Neural cell (in vitro differentiated cells): ENCODE measurements around the gene FANCD2OS. TPM values are rescaled to one million over a fixed set of nuclear protein-coding genes. Genes with fewer than 3 reads are reported as not detected.

Experiments used
- H2AFZ ChIP-seq: fragments of 200-600, 300-800 bp; sonication (generic), shearing (Covaris generic); 2 replicates; pipeline ENCODE4 v1.6.0; 2014; ENCODE audit warnings: low read depth, mild to moderate bottlenecking, antibody characterized with exemption, low read length, moderate library complexity
- H3F3A ChIP-seq: fragments of 200-600 bp; shearing (Covaris generic); 2 replicates; pipeline ENCODE4 v1.6.1; 2016; ENCODE audit warnings: mild to moderate bottlenecking, moderate library complexity, mixed read lengths, antibody characterized with exemption, low read length; ENCODE audit not compliant: insufficient read depth, poor library complexity, severe bottlenecking
- H3K27ac ChIP-seq: fragments of 200-600, 300-800 bp; sonication (generic), shearing (Covaris generic); 2 replicates; pipeline ENCODE4 v1.5.1; 2014; ENCODE audit warnings: mild to moderate bottlenecking, low read length, moderate library complexity
- H3K27me3 ChIP-seq: fragments of 300-800, 200-600 bp; sonication (generic), shearing (Covaris generic); 2 replicates; pipeline ENCODE4 v1.6.0; 2014; ENCODE audit warnings: mild to moderate bottlenecking, low read depth, low read length, moderate library complexity; ENCODE audit not compliant: insufficient read depth
- H3K36me3 ChIP-seq: fragments of 300-800, 200-600 bp; sonication (generic), shearing (Covaris generic); 2 replicates; pipeline ENCODE4 v1.5.1; 2014; ENCODE audit warnings: mild to moderate bottlenecking, antibody characterized with exemption, low read length, moderate library complexity; ENCODE audit not compliant: insufficient read depth
- H3K4me2 ChIP-seq: fragments of 300-800, 200-600 bp; sonication (generic), shearing (Covaris generic); 2 replicates; pipeline ENCODE4 v1.6.0; 2014; ENCODE audit warnings: mild to moderate bottlenecking, low read length
- H3K4me3 ChIP-seq: fragments of 300-800, 200-600 bp; sonication (generic), shearing (Covaris generic); 2 replicates; pipeline ENCODE4 v1.5.1; 2014; ENCODE audit warnings: mild to moderate bottlenecking, low read length, moderate library complexity
- H3K79me2 ChIP-seq: fragments of 200-600 bp; shearing (Covaris generic); replicated peaks from 2 replicates; pipeline ENCODE4 v1.6.0; 2014; ENCODE audit warnings: mild to moderate bottlenecking, low read length, moderate library complexity; ENCODE audit not compliant: insufficient read depth
- H3K9ac ChIP-seq: fragments of 300-800, 200-600 bp; sonication (generic), shearing (Covaris generic); 2 replicates; pipeline ENCODE4 v1.6.1; 2016; ENCODE audit warnings: mild to moderate bottlenecking, low read length, mixed read lengths
- H3K9me2 ChIP-seq: fragments of 200-600 bp; shearing (Covaris generic); 2 replicates; pipeline ENCODE4 v1.6.1; 2016; ENCODE audit warnings: mild to moderate bottlenecking, low read length, mixed read lengths; ENCODE audit not compliant: insufficient read depth
- H3K9me3 ChIP-seq: fragments of 200-600, 300-800 bp; sonication (generic), shearing (Covaris generic); 2 replicates; pipeline ENCODE4 v1.6.1; 2016; ENCODE audit warnings: mild to moderate bottlenecking, mixed run types, low read length, moderate library complexity, mixed read lengths
- H4K20me1 ChIP-seq: fragments of 200-600 bp; shearing (Covaris generic); 2 replicates; pipeline ENCODE4 v1.6.1; 2016; ENCODE audit warnings: mild to moderate bottlenecking, mixed run types; ENCODE audit not compliant: insufficient read depth
- EP300 ChIP-seq: fragments of 450-650 bp; conservative IDR thresholded peaks from 2 replicates; pipeline ENCODE4 v1.6.1; 2014; ENCODE audit warnings: antibody characterized with exemption, mild to moderate bottlenecking, moderate library complexity; ENCODE audit not compliant: poor library complexity, severe bottlenecking
- EZH2 ChIP-seq: fragments of 200-600, 300-800 bp; shearing (Covaris generic), sonication (generic); IDR thresholded peaks from 2 replicates; pipeline ENCODE4 v1.6.1; 2014; ENCODE audit warnings: antibody characterized with exemption, low read length, borderline replicate concordance, mild to moderate bottlenecking; ENCODE audit not compliant: insufficient read depth, poor library complexity, severe bottlenecking
- MXI1 ChIP-seq: fragments of 450-650 bp; conservative IDR thresholded peaks from 2 replicates; pipeline ENCODE4 v1.6.1; 2014; ENCODE audit warnings: antibody characterized with exemption, mild to moderate bottlenecking; ENCODE audit not compliant: poor library complexity, severe bottlenecking
- POLR2AphosphoS5 ChIP-seq: IDR thresholded peaks from 2 replicates; pipeline ENCODE4 v1.6.1; 2012
- RAD21 ChIP-seq: fragments of 450-650 bp; conservative IDR thresholded peaks from 2 replicates; pipeline ENCODE4 v1.6.1; 2014; ENCODE audit warnings: antibody characterized with exemption, mild to moderate bottlenecking, moderate library complexity
- REST ChIP-seq: IDR thresholded peaks from 2 replicates; pipeline ENCODE4 v1.6.1; 2012; ENCODE audit warnings: borderline replicate concordance
- SMC3 ChIP-seq: fragments of 450-650 bp; conservative IDR thresholded peaks from 2 replicates; pipeline ENCODE4 v1.6.1; 2014; ENCODE audit warnings: antibody characterized with exemption, mild to moderate bottlenecking, moderate library complexity; ENCODE audit not compliant: poor library complexity
- TAF1 ChIP-seq: IDR thresholded peaks from 2 replicates; pipeline ENCODE4 v1.6.1; 2012; ENCODE audit warnings: low read depth
- polyA plus RNA-seq: library from polyadenylated mRNA; depleted of rRNA; stranded (reverse); fragments of >200 nt; gene quantifications from 2 replicates; pipeline ENCODE4 v1.2.3, GENCODE V29; 2014
- TF ChIP-seq, protein P1 (sequence below): fragments of 450-650 bp; IDR thresholded peaks from 2 replicates; pipeline ENCODE4 v1.5.1; 2014; ENCODE audit warnings: antibody characterized with exemption, mild to moderate bottlenecking, moderate library complexity; ENCODE audit not compliant: poor library complexity, severe bottlenecking

The FANCD2OS gene
- polyA plus RNA-seq, 1 donor from 2014 or later, result not detected

DNA sequence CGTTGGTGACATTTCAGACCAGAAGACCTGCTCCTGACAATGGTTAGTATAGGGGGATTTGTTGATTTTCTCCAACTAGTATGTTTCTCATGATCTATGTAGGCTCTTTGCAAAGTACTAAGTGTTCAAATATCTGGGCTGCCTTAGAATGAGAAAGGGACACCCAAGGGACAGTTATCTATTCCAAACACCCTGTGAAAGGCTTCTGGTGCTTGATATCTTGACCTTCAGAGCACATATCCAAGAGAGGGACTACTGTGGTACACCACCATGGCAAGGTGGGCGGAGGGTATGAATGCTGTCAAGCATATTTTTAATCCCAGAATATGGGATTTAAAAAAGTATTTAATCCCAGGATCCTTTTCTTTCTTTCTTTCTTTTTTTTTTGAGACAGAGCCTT lies 1.1 kb downstream of the FANCD2OS start:
- H3K9me3 ChIP-seq, result no peaks in the 10 kb centered on the region
- H3K27me3 ChIP-seq, result no peaks in the 10 kb centered on the region
- H3K4me2 ChIP-seq, result no peak overlapping the region
- H3K9me2 ChIP-seq, result no peaks in the 10 kb centered on the region
- H3K36me3 ChIP-seq, result no peaks in the 10 kb centered on the region
- TF ChIP-seq SMC3, result no peak
- TF ChIP-seq EP300, result no peak
- TF ChIP-seq TAF1, result no peak
- no peak for TF ChIP-seq RAD21
- TF ChIP-seq, protein P1, sequence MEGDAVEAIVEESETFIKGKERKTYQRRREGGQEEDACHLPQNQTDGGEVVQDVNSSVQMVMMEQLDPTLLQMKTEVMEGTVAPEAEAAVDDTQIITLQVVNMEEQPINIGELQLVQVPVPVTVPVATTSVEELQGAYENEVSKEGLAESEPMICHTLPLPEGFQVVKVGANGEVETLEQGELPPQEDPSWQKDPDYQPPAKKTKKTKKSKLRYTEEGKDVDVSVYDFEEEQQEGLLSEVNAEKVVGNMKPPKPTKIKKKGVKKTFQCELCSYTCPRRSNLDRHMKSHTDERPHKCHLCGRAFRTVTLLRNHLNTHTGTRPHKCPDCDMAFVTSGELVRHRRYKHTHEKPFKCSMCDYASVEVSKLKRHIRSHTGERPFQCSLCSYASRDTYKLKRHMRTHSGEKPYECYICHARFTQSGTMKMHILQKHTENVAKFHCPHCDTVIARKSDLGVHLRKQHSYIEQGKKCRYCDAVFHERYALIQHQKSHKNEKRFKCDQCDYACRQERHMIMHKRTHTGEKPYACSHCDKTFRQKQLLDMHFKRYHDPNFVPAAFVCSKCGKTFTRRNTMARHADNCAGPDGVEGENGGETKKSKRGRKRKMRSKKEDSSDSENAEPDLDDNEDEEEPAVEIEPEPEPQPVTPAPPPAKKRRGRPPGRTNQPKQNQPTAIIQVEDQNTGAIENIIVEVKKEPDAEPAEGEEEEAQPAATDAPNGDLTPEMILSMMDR, result no peak
- no peak for TF ChIP-seq REST
- no peak for TF ChIP-seq MXI1
- no peak for TF ChIP-seq EZH2
- TF ChIP-seq POLR2AphosphoS5, result no peak
- H3K27ac ChIP-seq, result no peak overlapping the region
- H3K9ac ChIP-seq, result no peak overlapping the region
- H4K20me1 ChIP-seq, result no peaks in the 10 kb centered on the region
- H2AFZ ChIP-seq, result no peak overlapping the region
- H3K79me2 ChIP-seq, result no peaks in the 10 kb centered on the region
- no peak overlapping the region for H3K4me3 ChIP-seq
- no peaks in the 10 kb centered on the region for H3F3A ChIP-seq

DNA sequence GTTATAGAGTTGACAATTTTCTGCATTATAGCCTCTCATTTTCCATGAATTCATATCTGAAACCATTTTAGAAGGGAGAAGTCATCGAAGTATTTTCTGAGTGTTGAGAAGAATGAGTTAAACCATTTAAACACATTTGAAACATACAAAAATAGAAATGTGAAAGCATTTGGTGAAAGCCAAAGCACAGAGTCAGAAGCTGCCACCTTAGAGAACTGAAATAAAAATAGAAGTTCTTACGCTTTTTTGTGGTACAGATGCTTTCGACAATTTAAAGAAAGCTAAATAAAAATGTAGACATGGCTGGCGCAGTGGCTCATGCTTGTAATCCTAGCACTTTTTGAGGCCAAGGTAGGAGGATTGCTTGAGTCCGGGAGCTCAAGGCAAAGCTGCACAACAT lies 9.0 kb downstream of the FANCD2OS start:
- Histone ChIP-seq H3F3A (no peaks in the 10 kb centered on the region), H3K36me3 (no peaks in the 10 kb centered on the region), H3K27ac (no peak overlapping the region), H4K20me1 (no peaks in the 10 kb centered on the region), H3K27me3 (no peaks in the 10 kb centered on the region), H3K4me3 (no peak overlapping the region), H3K4me2 (no peak overlapping the region), H3K79me2 (no peaks in the 10 kb centered on the region), H3K9me2 (no peaks in the 10 kb centered on the region), H3K9me3 (no peaks in the 10 kb centered on the region), H2AFZ (no peak overlapping the region), H3K9ac (no peak overlapping the region)
- TF ChIP-seq TAF1 (no peak), EP300 (no peak), MXI1 (no peak)
- TF ChIP-seq, protein P1, result no peak
